ENCODE measurements around the gene ZNF536.

- TF ChIP-seq, protein P1, sequence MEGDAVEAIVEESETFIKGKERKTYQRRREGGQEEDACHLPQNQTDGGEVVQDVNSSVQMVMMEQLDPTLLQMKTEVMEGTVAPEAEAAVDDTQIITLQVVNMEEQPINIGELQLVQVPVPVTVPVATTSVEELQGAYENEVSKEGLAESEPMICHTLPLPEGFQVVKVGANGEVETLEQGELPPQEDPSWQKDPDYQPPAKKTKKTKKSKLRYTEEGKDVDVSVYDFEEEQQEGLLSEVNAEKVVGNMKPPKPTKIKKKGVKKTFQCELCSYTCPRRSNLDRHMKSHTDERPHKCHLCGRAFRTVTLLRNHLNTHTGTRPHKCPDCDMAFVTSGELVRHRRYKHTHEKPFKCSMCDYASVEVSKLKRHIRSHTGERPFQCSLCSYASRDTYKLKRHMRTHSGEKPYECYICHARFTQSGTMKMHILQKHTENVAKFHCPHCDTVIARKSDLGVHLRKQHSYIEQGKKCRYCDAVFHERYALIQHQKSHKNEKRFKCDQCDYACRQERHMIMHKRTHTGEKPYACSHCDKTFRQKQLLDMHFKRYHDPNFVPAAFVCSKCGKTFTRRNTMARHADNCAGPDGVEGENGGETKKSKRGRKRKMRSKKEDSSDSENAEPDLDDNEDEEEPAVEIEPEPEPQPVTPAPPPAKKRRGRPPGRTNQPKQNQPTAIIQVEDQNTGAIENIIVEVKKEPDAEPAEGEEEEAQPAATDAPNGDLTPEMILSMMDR (IDR thresholded peaks at IDR 0.05; ENCODE audit: low read depth, low read length) = no peak
- no peak for TF ChIP-seq EZH2phosphoT487 (IDR thresholded peaks at IDR 0.05; ENCODE audit: low read depth)
Measured at GRCh38 chr19:30361721-30362120, 10.5 kb upstream of the ZNF536 start.

Data from OCI-LY3 (cell line).